GM19193 (cell line): ENCODE data around the gene FMO3.

Experiments used
- POLR2A ChIP-seq: IDR thresholded peaks from 4 replicates; pipeline ENCODE4 v1.6.1; 2011; ENCODE audit not compliant: insufficient read depth, insufficient read length; ENCODE audit errors: extremely low read depth

The FMO3 gene

GRCh38 chr1:171107262-171107940, 16.7 kb downstream of the FMO3 start:
- TF ChIP-seq POLR2A: no peak

GRCh38 chr1:171107969-171108368, 17.3 kb downstream of the FMO3 start:
- TF ChIP-seq POLR2A: no peak

- no peak for TF ChIP-seq POLR2A
Observed at GRCh38 chr1:171109966-171110365, 19.3 kb downstream of the FMO3 start.

GRCh38 chr1:171110621-171111326, 20.1 kb downstream of the FMO3 start:
- TF ChIP-seq POLR2A: no peak

GRCh38 chr1:171112119-171112518, 21.4 kb downstream of the FMO3 start:
- TF ChIP-seq POLR2A: no peak

GRCh38 chr1:171113382-171113781, 22.7 kb downstream of the FMO3 start:
- no peak for TF ChIP-seq POLR2A

GRCh38 chr1:171115280-171115897, 24.7 kb downstream of the FMO3 start:
- no peak for TF ChIP-seq POLR2A

GRCh38 chr1:171116676-171117075, 26.0 kb downstream of the FMO3 start:
- TF ChIP-seq POLR2A: no peak

- no peak for TF ChIP-seq POLR2A
Observed at GRCh38 chr1:171117085-171117484, 26.4 kb downstream of the FMO3 start.

GRCh38 chr1:171119648-171120047, 28.9 kb downstream of the FMO3 start:
- TF ChIP-seq POLR2A: no peak

GRCh38 chr1:171122299-171122698, 31.6 kb downstream of the FMO3 start:
- no peak for TF ChIP-seq POLR2A

GRCh38 chr1:171122893-171123292, 32.2 kb downstream of the FMO3 start:
- no peak for TF ChIP-seq POLR2A

- TF ChIP-seq POLR2A: no peak
Observed at GRCh38 chr1:171126504-171126903, 35.8 kb downstream of the FMO3 start.

GRCh38 chr1:171127099-171127498, 36.4 kb downstream of the FMO3 start:
- TF ChIP-seq POLR2A: no peak

GRCh38 chr1:171127501-171127900, 36.8 kb downstream of the FMO3 start:
- no peak for TF ChIP-seq POLR2A

GRCh38 chr1:171128463-171128862, 37.8 kb downstream of the FMO3 start:
- no peak for TF ChIP-seq POLR2A
